Left ventricle myocardium inferior (tissue), 1 donor: Measurements from ENCODE around the gene HGFAC. TPM values are rescaled to one million over a fixed set of nuclear protein-coding genes. Genes with fewer than 3 reads are reported as not detected.

Experiments used
- DNase-seq: peaks from one replicate; pipeline ENCODE4 v3.0.0-alpha.2; 2020
- H3K27ac ChIP-seq: fragments of 200-600 bp; replicated peaks from 2 replicates; pipeline ENCODE4 v1.8.0; 2021
- H3K27me3 ChIP-seq: fragments of 200-600 bp; 2 replicates; pipeline ENCODE4 v1.8.0; 2021; ENCODE audit warnings: low read depth
- H3K36me3 ChIP-seq: fragments of 200-600 bp; 2 replicates; pipeline ENCODE4 v1.8.0; 2021
- H3K4me1 ChIP-seq: fragments of 200-600 bp; 2 replicates; pipeline ENCODE4 v1.8.0; 2021
- H3K4me3 ChIP-seq: fragments of 200-600 bp; 2 replicates; pipeline ENCODE4 v1.8.0; 2021; ENCODE audit warnings: mild to moderate bottlenecking, moderate library complexity
- H3K9me3 ChIP-seq: fragments of 200-600 bp; replicated peaks from 2 replicates; pipeline ENCODE4 v1.8.0; 2021
- CTCF ChIP-seq: fragments of 200-600 bp; IDR thresholded peaks from 2 replicates; pipeline ENCODE4 v1.8.0; 2021; ENCODE audit warnings: antibody characterized with exemption, mild to moderate bottlenecking, borderline replicate concordance
- intact Hi-C: fragments of 100-400 bp; cut with micrococcal nuclease; formaldehyde crosslinking; loops from one replicate; pipeline ENCODE4 v1.11.0; 2022
- total RNA-seq: library from RNA; stranded (reverse); fragmentation: NEBNext Ultra II Directional; extraction: Animal tissue kit (Norgen Biotek cat#: 25700); gene quantifications from one replicate; pipeline ENCODE4 v1.2.1, GENCODE V29; 2021
- donor health status: DM: no; HTN: yes; CAD: no; lungs with severe emphysema.

HGFAC gene
- total RNA-seq, 1 donor from 2014 or later: 0.80 TPM

GRCh38 chr4:3399277-3400194 is 42.2 kb upstream of the HGFAC start:
- no peak for TF ChIP-seq CTCF
- H3K4me1 ChIP-seq: peaks cover 16% of the 10 kb centered on the region
- peak; percentile 21 for DNase-seq
- peak overlapping the region; percentile 51 for H3K27ac ChIP-seq
- H3K27me3 ChIP-seq: no peaks in the 10 kb centered on the region
- intact Hi-C loops: no loop called here
- H3K36me3 ChIP-seq: no peaks in the 10 kb centered on the region
- H3K9me3 ChIP-seq: peaks cover 14% of the 10 kb centered on the region
- H3K4me3 ChIP-seq: no peak overlapping the region

- H3K9me3 ChIP-seq: peaks cover 10% of the 10 kb centered on the region
- no peak overlapping the region for H3K27ac ChIP-seq
- H3K36me3 ChIP-seq: no peaks in the 10 kb centered on the region
- no peak for TF ChIP-seq CTCF
- DNase-seq: no peak
- intact Hi-C loops: no loop called here
- peaks cover 16% of the 10 kb centered on the region for H3K4me1 ChIP-seq
- H3K4me3 ChIP-seq: no peak overlapping the region
- no peaks in the 10 kb centered on the region for H3K27me3 ChIP-seq
Measured at GRCh38 chr4:3401436-3402171, 40.2 kb upstream of the HGFAC start.

GRCh38 chr4:3402491-3403347 is 39.0 kb upstream of the HGFAC start:
- DNase-seq: peak; percentile 39
- H3K4me3 ChIP-seq: no peak overlapping the region

GRCh38 chr4:3403348-3403906 is 38.3 kb upstream of the HGFAC start:
- H3K36me3 ChIP-seq: no peaks in the 10 kb centered on the region
- peak overlapping the region; percentile 61 for H3K27ac ChIP-seq
- H3K4me1 ChIP-seq: peaks cover 21% of the 10 kb centered on the region
- TF ChIP-seq CTCF: no peak
- peaks cover 10% of the 10 kb centered on the region for H3K9me3 ChIP-seq
- no peaks in the 10 kb centered on the region for H3K27me3 ChIP-seq
- DNase-seq: no peak
- no peak overlapping the region for H3K4me3 ChIP-seq
- intact Hi-C loops: no loop called here

More at GRCh38 chr4:3402491-3403347, 39.0 kb upstream of the HGFAC start:
- H3K27me3 ChIP-seq: no peaks in the 10 kb centered on the region
- peak overlapping the region; percentile 61 for H3K27ac ChIP-seq
- no peak for TF ChIP-seq CTCF
- H3K9me3 ChIP-seq: peaks cover 10% of the 10 kb centered on the region
- H3K4me1 ChIP-seq: peaks cover 16% of the 10 kb centered on the region
- intact Hi-C loops: no loop called here
- no peaks in the 10 kb centered on the region for H3K36me3 ChIP-seq

- TF ChIP-seq CTCF: no peak
- Histone ChIP-seq H3K9me3 (peaks cover 10% of the 10 kb centered on the region), H3K27ac (no peak overlapping the region), H3K4me1 (peaks cover 18% of the 10 kb centered on the region), H3K27me3 (no peaks in the 10 kb centered on the region), H3K36me3 (no peaks in the 10 kb centered on the region), H3K4me3 (no peak overlapping the region)
- intact Hi-C loops: no loop called here
- DNase-seq: no peak
Measured at GRCh38 chr4:3404546-3404945, 37.2 kb upstream of the HGFAC start.
